Measurements from ENCODE around the gene FAM131A. TPM values are rescaled to one million over a fixed set of nuclear protein-coding genes. Genes with fewer than 3 reads are reported as not detected.

Gene FAM131A
- total and polyA plus RNA-seq, 5 donors from 2014 or later: 2.0 to 13.8 (median 2.4) TPM

- Histone ChIP-seq H3K27me3 (ENCODE audit: control insufficient read depth, insufficient read depth, low read length) (no peaks in the 10 kb centered on the region), H3K27ac (ENCODE audit: insufficient read depth, low read length, poor library complexity, severe bottlenecking) (no peak overlapping the region), H3K4me1 (ENCODE audit: control insufficient read depth, insufficient read depth, low read length, poor library complexity, severe bottlenecking) (peaks cover 25% of the 10 kb centered on the region), H3K9me3 (ENCODE audit: control insufficient read depth in 2 of 2, low read length in 2 of 2) (no peaks in the 10 kb centered on the region), H3K4me3 (ENCODE audit: low read depth, low read length) (no peak overlapping the region), H3K36me3 (ENCODE audit: control insufficient read depth, insufficient read depth, low read length) (peaks cover 74% of the 10 kb centered on the region)
- peak in 1 of 2 donors; percentile 24 for ATAC-seq (ENCODE audit: low read depth in 2 of 2)
- peak in 1 of 3 donors; percentile 33 for DNase-seq
- H3K9me3 Mint-ChIP-seq: no peaks in the 10 kb centered on the region
- H3K27ac Mint-ChIP-seq: no peak overlapping the region
- H3K4me3 Mint-ChIP-seq: peak overlapping the region in 1 of 4 donors; percentile 48
- peaks cover 55% of the 10 kb centered on the region for H3K36me3 Mint-ChIP-seq
- H3K4me1 Mint-ChIP-seq: peaks cover 11 to 32% (median 27%) of the 10 kb centered on the region in 4 donors
- no peaks in the 10 kb centered on the region for H3K27me3 Mint-ChIP-seq
These were observed 17.3 kb upstream of the FAM131A start for GRCh38 chr3:184320104-184320445.

GRCh38 chr3:184321666-184322065 lies 15.7 kb upstream of the FAM131A start:
- Mint-ChIP-seq H3K27me3 (no peaks in the 10 kb centered on the region), H3K36me3 (peaks cover 61% of the 10 kb centered on the region), H3K4me3 (peak overlapping the region in 1 of 4 donors; percentile 26), H3K9me3 (no peaks in the 10 kb centered on the region), H3K27ac (peak overlapping the region in 1 of 3 donors; percentile 36), H3K4me1 (peaks cover 11 to 24% (median 18%) of the 10 kb centered on the region in 4 donors)
- ATAC-seq (ENCODE audit: low read depth in 2 of 2) (no peak), DNase-seq (no peak)
- H3K9me3 ChIP-seq (ENCODE audit: control insufficient read depth in 2 of 2, low read length in 2 of 2): no peaks in the 10 kb centered on the region
- H3K4me3 ChIP-seq (ENCODE audit: low read depth, low read length): no peak overlapping the region
- H3K4me1 ChIP-seq (ENCODE audit: control insufficient read depth, insufficient read depth, low read length, poor library complexity, severe bottlenecking): peaks cover 9% of the 10 kb centered on the region
- H3K27ac ChIP-seq (ENCODE audit: insufficient read depth, low read length, poor library complexity, severe bottlenecking): no peak overlapping the region
- H3K27me3 ChIP-seq (ENCODE audit: control insufficient read depth, insufficient read depth, low read length): no peaks in the 10 kb centered on the region
- H3K36me3 ChIP-seq (ENCODE audit: control insufficient read depth, insufficient read depth, low read length): peaks cover 87% of the 10 kb centered on the region

- ATAC-seq (ENCODE audit: low read depth in 2 of 2): no peak
- Histone ChIP-seq H3K9me3 (ENCODE audit: control insufficient read depth in 2 of 2, low read length in 2 of 2) (no peaks in the 10 kb centered on the region), H3K36me3 (ENCODE audit: control insufficient read depth, insufficient read depth, low read length) (peaks cover 87% of the 10 kb centered on the region), H3K27me3 (ENCODE audit: control insufficient read depth, insufficient read depth, low read length) (no peaks in the 10 kb centered on the region), H3K4me3 (ENCODE audit: low read depth, low read length) (no peak overlapping the region), H3K27ac (ENCODE audit: insufficient read depth, low read length, poor library complexity, severe bottlenecking) (no peak overlapping the region), H3K4me1 (ENCODE audit: control insufficient read depth, insufficient read depth, low read length, poor library complexity, severe bottlenecking) (no peaks in the 10 kb centered on the region)
- Mint-ChIP-seq H3K36me3 (peaks cover 60% of the 10 kb centered on the region), H3K4me1 (peaks cover 2 to 14% (median 7%) of the 10 kb centered on the region in 4 donors), H3K27ac (peak overlapping the region in 1 of 3 donors; percentile 70), H3K27me3 (no peaks in the 10 kb centered on the region), H3K9me3 (no peaks in the 10 kb centered on the region), H3K4me3 (no peak overlapping the region)
- no peak for DNase-seq
These were observed 14.5 kb upstream of the FAM131A start for GRCh38 chr3:184322731-184323487.

- Mint-ChIP-seq H3K36me3 (peaks cover 62% of the 10 kb centered on the region), H3K27ac (no peak overlapping the region), H3K4me1 (peaks cover 0 to 11% (median 5%) of the 10 kb centered on the region in 4 donors), H3K4me3 (peak overlapping the region in 1 of 4 donors; percentile 57), H3K9me3 (no peaks in the 10 kb centered on the region), H3K27me3 (no peaks in the 10 kb centered on the region)
- DNase-seq (no peak), ATAC-seq (ENCODE audit: low read depth in 2 of 2) (no peak)
- H3K4me3 ChIP-seq (ENCODE audit: low read depth, low read length): no peak overlapping the region
- H3K27me3 ChIP-seq (ENCODE audit: control insufficient read depth, insufficient read depth, low read length): no peaks in the 10 kb centered on the region
- no peaks in the 10 kb centered on the region for H3K4me1 ChIP-seq (ENCODE audit: control insufficient read depth, insufficient read depth, low read length, poor library complexity, severe bottlenecking)
- H3K27ac ChIP-seq (ENCODE audit: insufficient read depth, low read length, poor library complexity, severe bottlenecking): no peak overlapping the region
- no peaks in the 10 kb centered on the region for H3K9me3 ChIP-seq (ENCODE audit: control insufficient read depth in 2 of 2, low read length in 2 of 2)
- H3K36me3 ChIP-seq (ENCODE audit: control insufficient read depth, insufficient read depth, low read length): peaks cover 92% of the 10 kb centered on the region
These were observed 13.7 kb upstream of the FAM131A start for GRCh38 chr3:184323696-184324095.

GRCh38 chr3:184325269-184325668 lies 12.1 kb upstream of the FAM131A start:
- Histone ChIP-seq H3K27ac (ENCODE audit: insufficient read depth, low read length, poor library complexity, severe bottlenecking) (no peak overlapping the region), H3K27me3 (ENCODE audit: control insufficient read depth, insufficient read depth, low read length) (no peaks in the 10 kb centered on the region), H3K9me3 (ENCODE audit: control insufficient read depth in 2 of 2, low read length in 2 of 2) (no peaks in the 10 kb centered on the region), H3K36me3 (ENCODE audit: control insufficient read depth, insufficient read depth, low read length) (peaks cover 95% of the 10 kb centered on the region), H3K4me1 (ENCODE audit: control insufficient read depth, insufficient read depth, low read length, poor library complexity, severe bottlenecking) (no peaks in the 10 kb centered on the region), H3K4me3 (ENCODE audit: low read depth, low read length) (no peak overlapping the region)
- peak overlapping the region in 2 of 3 donors; percentile 46 to 52 for H3K27ac Mint-ChIP-seq
- DNase-seq: no peak
- H3K36me3 Mint-ChIP-seq: peaks cover 74% of the 10 kb centered on the region
- no peaks in the 10 kb centered on the region for H3K9me3 Mint-ChIP-seq
- no peak for ATAC-seq (ENCODE audit: low read depth in 2 of 2)
- no peak overlapping the region for H3K4me3 Mint-ChIP-seq
- H3K27me3 Mint-ChIP-seq: no peaks in the 10 kb centered on the region
- H3K4me1 Mint-ChIP-seq: peaks cover 0 to 6% (median 2%) of the 10 kb centered on the region in 4 donors

DNA sequence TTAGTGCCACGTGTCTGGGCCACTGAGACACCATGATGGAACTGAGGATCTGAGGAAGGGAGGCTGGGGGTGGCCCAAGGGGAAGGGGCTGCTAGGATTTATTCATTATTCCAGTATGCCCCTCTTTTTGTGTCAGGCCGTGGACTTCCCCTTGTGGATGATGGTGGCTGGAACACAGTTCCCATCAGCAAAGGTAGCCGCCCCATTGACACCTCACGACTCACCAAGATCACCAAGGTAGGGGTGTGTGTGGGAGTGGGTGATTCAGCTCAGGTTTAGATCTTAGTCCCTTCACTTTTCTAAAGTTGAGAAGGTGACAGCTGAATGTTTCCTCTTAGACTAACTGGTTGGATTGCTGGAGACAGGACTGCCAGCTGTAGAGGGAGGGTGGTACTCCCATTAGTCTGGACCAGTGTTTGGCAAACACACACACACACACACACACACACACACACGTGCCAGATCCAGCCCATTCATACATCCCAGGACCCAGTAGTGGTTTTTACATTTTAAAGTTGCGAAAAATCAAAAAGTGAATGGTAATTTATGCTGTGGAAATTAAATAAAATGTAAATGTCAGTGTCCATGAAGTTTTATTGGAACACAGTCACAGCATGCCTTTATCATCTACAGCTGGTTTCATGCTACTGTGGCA lies 11.6 kb upstream of the FAM131A start:
- H3K9me3 Mint-ChIP-seq: no peaks in the 10 kb centered on the region
- H3K4me3 ChIP-seq (ENCODE audit: low read depth, low read length): no peak overlapping the region
- H3K4me1 Mint-ChIP-seq: peaks cover 0 to 5% (median under 1%) of the 10 kb centered on the region in 4 donors
- peak overlapping the region in 1 of 3 donors; percentile 52 for H3K27ac Mint-ChIP-seq
- H3K27ac ChIP-seq (ENCODE audit: insufficient read depth, low read length, poor library complexity, severe bottlenecking): no peak overlapping the region
- H3K36me3 Mint-ChIP-seq: peaks cover 71% of the 10 kb centered on the region
- no peak for ATAC-seq (ENCODE audit: low read depth in 2 of 2)
- H3K4me1 ChIP-seq (ENCODE audit: control insufficient read depth, insufficient read depth, low read length, poor library complexity, severe bottlenecking): no peaks in the 10 kb centered on the region
- H3K27me3 Mint-ChIP-seq: no peaks in the 10 kb centered on the region
- DNase-seq: no peak
- H3K27me3 ChIP-seq (ENCODE audit: control insufficient read depth, insufficient read depth, low read length): no peaks in the 10 kb centered on the region
- H3K4me3 Mint-ChIP-seq: no peak overlapping the region
- no peaks in the 10 kb centered on the region for H3K9me3 ChIP-seq (ENCODE audit: control insufficient read depth in 2 of 2, low read length in 2 of 2)
- peaks cover 94% of the 10 kb centered on the region for H3K36me3 ChIP-seq (ENCODE audit: control insufficient read depth, insufficient read depth, low read length)

DNA sequence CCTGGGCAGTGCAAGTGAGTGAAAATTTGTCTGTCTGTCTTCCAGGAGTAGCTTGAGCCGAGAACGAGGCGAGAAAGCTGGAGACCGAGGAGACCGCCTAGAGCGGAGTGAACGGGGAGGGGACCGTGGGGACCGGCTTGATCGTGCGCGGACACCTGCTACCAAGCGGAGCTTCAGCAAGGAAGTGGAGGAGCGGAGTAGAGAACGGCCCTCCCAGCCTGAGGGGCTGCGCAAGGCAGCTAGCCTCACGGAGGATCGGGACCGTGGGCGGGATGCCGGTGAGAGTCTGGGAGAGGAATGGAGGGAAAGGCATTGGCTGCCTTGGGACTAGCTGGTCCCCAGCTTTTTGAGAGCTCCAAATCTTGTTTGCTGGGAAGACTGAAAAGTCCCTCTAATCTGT lies 10.2 kb upstream of the FAM131A start:
- H3K9me3 Mint-ChIP-seq: no peaks in the 10 kb centered on the region

More for the DNA sequence above, 10.2 kb upstream of the FAM131A start:
- Mint-ChIP-seq H3K27ac (no peak overlapping the region), H3K27me3 (no peaks in the 10 kb centered on the region), H3K36me3 (peaks cover 66% of the 10 kb centered on the region), H3K4me3 (no peak overlapping the region), H3K4me1 (peaks cover 0 to 5% (median 0%) of the 10 kb centered on the region in 4 donors)
- no peaks in the 10 kb centered on the region for H3K9me3 ChIP-seq (ENCODE audit: control insufficient read depth in 2 of 2, low read length in 2 of 2)
- H3K4me3 ChIP-seq (ENCODE audit: low read depth, low read length): no peak overlapping the region
- peaks cover 93% of the 10 kb centered on the region for H3K36me3 ChIP-seq (ENCODE audit: control insufficient read depth, insufficient read depth, low read length)
- H3K27me3 ChIP-seq (ENCODE audit: control insufficient read depth, insufficient read depth, low read length): no peaks in the 10 kb centered on the region
- H3K4me1 ChIP-seq (ENCODE audit: control insufficient read depth, insufficient read depth, low read length, poor library complexity, severe bottlenecking): no peaks in the 10 kb centered on the region
- H3K27ac ChIP-seq (ENCODE audit: insufficient read depth, low read length, poor library complexity, severe bottlenecking): no peak overlapping the region
- DNase-seq: no peak
- ATAC-seq (ENCODE audit: low read depth in 2 of 2): no peak

All from CD4-positive, CD25-positive, alpha-beta regulatory T cell (primary cell).